Fibroblast of mammary gland (primary cell): ENCODE data around the gene CLMN.

ENCODE experiments used
- DNase-seq: peaks from one replicate; pipeline ENCODE4 v3.0.0-alpha.2; 2010; ENCODE audit warnings: low read depth
- H3K4me3 ChIP-seq: 2 replicates; pipeline ENCODE4 v1.5.1; 2011; ENCODE audit warnings: low read depth, mild to moderate bottlenecking, low read length, moderate library complexity; ENCODE audit not compliant: control insufficient read depth
- CTCF ChIP-seq: conservative IDR thresholded peaks from 2 replicates; pipeline ENCODE4 v1.5.1; 2011; ENCODE audit warnings: low read depth, low read length, inconsistent platforms; ENCODE audit not compliant: control insufficient read depth, insufficient read depth

The CLMN gene

GRCh38 chr14:95300697-95301526, 18.8 kb downstream of the CLMN start:
- no peak for DNase-seq
- no peak for TF ChIP-seq CTCF
- H3K4me3 ChIP-seq = no peak overlapping the region

- H3K4me3 ChIP-seq = no peak overlapping the region
- no peak for TF ChIP-seq CTCF
- DNase-seq = no peak
Observed at GRCh38 chr14:95300002-95300696, 19.6 kb downstream of the CLMN start.

- no peak for TF ChIP-seq CTCF
- DNase-seq = no peak
- no peak overlapping the region for H3K4me3 ChIP-seq
Observed at GRCh38 chr14:95299271-95299670, 20.4 kb downstream of the CLMN start.

GRCh38 chr14:95297832-95298231, 21.9 kb downstream of the CLMN start:
- no peak for DNase-seq
- TF ChIP-seq CTCF = no peak
- H3K4me3 ChIP-seq = no peak overlapping the region

- DNase-seq = no peak
- TF ChIP-seq CTCF = no peak
- no peak overlapping the region for H3K4me3 ChIP-seq
Observed at GRCh38 chr14:95296966-95297365, 22.7 kb downstream of the CLMN start.

GRCh38 chr14:95295600-95296376, 23.9 kb downstream of the CLMN start:
- no peak for DNase-seq
- TF ChIP-seq CTCF = no peak
- no peak overlapping the region for H3K4me3 ChIP-seq
